K562 (cell line): ENCODE measurements around the gene SRC. TPM values are rescaled to one million over a fixed set of nuclear protein-coding genes. Genes with fewer than 3 reads are reported as not detected.

Experiments
- ATAC-seq: fragments of 200-7000 bp; cut with Tn5 transposase; 3 replicates; pipeline ENCODE4 v1.9.1; 2020; ENCODE audit warnings: moderate library complexity
- BruUV-seq: library from RNA; stranded (reverse); fragments of 400-500 nt; replicated peaks from 2 replicates; lab custom pipeline; 2021; lab: Mats Ljungman, UMichigan
- CTCF ChIA-PET: fragments of 300-600 bp; formaldehyde crosslinking; extraction: SDS; loops from one replicate; lab custom pipeline; 2021; ENCODE audit warnings: low intra/inter-chr PET ratio; lab: Yijun Ruan, JAX
- POLR2A ChIA-PET: fragments of 300-600, 350-650 bp; sonication (Branson Sonifier 250); formaldehyde crosslinking; extraction: SDS; loops from one replicate; lab custom pipeline; 2021; ENCODE audit warnings: antibody characterized with exemption, inconsistent platforms; lab: Yijun Ruan, JAX
- DNase-seq, 4 experiments: peaks; one replicate each; pipeline versions ENCODE4 v3.0.0 to v3.0.0-alpha.2; 2011 to 2018; ENCODE audit warnings: low spot score in 3 of 4, mixed read lengths in 3 of 4; ENCODE audit errors: extremely low read depth in 1 of 4
- FAIRE-seq: peaks from 2 replicates; lab custom pipeline; 2011; peaks lifted over from hg19 to GRCh38; lab: Jason Lieb, UNC
- H2AFZ ChIP-seq: 2 replicates; pipeline ENCODE4 v1.6.0; 2011; ENCODE audit warnings: low read depth, low read length, control low read depth, inconsistent platforms
- H3K27ac ChIP-seq: fragments of 200-600 bp; 3 replicates; pipeline ENCODE4 v1.8.0; 2011; ENCODE audit warnings: low read depth, mild to moderate bottlenecking, control low read depth, inconsistent platforms, low read length, moderate library complexity, mixed read lengths; ENCODE audit errors: extremely low read depth
- H3K27me3 ChIP-seq, 2 experiments: fragments of 300-600 bp in 1 of 2; 2 replicates in 1 of 2; 3 replicates in 1 of 2; pipeline versions ENCODE4 v1.6.0 to v1.8.0; 2011; ENCODE audit warnings: inconsistent platforms in 2 of 2, low read length in 2 of 2, mild to moderate bottlenecking in 1 of 2, mixed read lengths in 1 of 2, moderate library complexity in 1 of 2; ENCODE audit not compliant: control insufficient read depth in 2 of 2, insufficient read depth in 2 of 2
- H3K36me3 ChIP-seq: fragments of 300-600 bp; 3 replicates; pipeline ENCODE4 v1.8.0; 2011; ENCODE audit warnings: mild to moderate bottlenecking, low read length, inconsistent platforms; ENCODE audit not compliant: control insufficient read depth, insufficient read depth
- H3K4me1 ChIP-seq, 2 experiments: fragments of 200-600 bp in 1 of 2; replicated peaks in 1 of 2; 2 replicates in 1 of 2; 3 replicates in 1 of 2; pipeline versions ENCODE4 v1.5.1 to v1.8.0; 2011; ENCODE audit warnings: inconsistent platforms in 2 of 2, low read length in 2 of 2, mild to moderate bottlenecking in 1 of 2, mixed read lengths in 1 of 2, moderate library complexity in 1 of 2; ENCODE audit not compliant: control insufficient read depth in 2 of 2, insufficient read depth in 2 of 2
- H3K4me2 ChIP-seq: 2 replicates; pipeline ENCODE4 v1.6.1; 2011; ENCODE audit warnings: low read length, control low read depth, inconsistent platforms, mixed read lengths; ENCODE audit not compliant: insufficient read depth
- H3K4me3 ChIP-seq: fragments of 200-600 bp; sonication (generic), shearing (Covaris generic); 2 replicates; pipeline ENCODE4 v1.5.1; 2016; ENCODE audit warnings: control low read depth, inconsistent platforms
- H3K79me2 ChIP-seq: fragments of 200-600 bp; 3 replicates; pipeline ENCODE4 v1.8.0; 2011; ENCODE audit warnings: low read length, inconsistent platforms; ENCODE audit not compliant: control insufficient read depth, insufficient read depth
- H3K9ac ChIP-seq, 2 experiments: 2 replicates each; pipeline versions ENCODE4 v1.6.0 to v1.6.1; 2011; ENCODE audit warnings: low read depth in 2 of 2, low read length in 2 of 2, control low read depth in 1 of 2, inconsistent platforms in 1 of 2, mild to moderate bottlenecking in 1 of 2, mixed read lengths in 1 of 2; ENCODE audit not compliant: insufficient read depth in 1 of 2
- H3K9me1 ChIP-seq: one replicate; pipeline ENCODE4 v1.6.0; 2011; ENCODE audit warnings: inconsistent platforms, mild to moderate bottlenecking, low read length, moderate library complexity; ENCODE audit not compliant: control insufficient read depth, insufficient read depth
- H3K9me3 ChIP-seq: replicated peaks from 2 replicates; pipeline ENCODE4 v1.5.1; 2011; ENCODE audit warnings: low read depth, low read length, inconsistent platforms; ENCODE audit not compliant: control insufficient read depth, insufficient read depth
- H4K20me1 ChIP-seq: replicated peaks from 2 replicates; pipeline ENCODE4 v1.6.1; 2011; ENCODE audit warnings: low read length, inconsistent platforms, mixed read lengths; ENCODE audit not compliant: control insufficient read depth, insufficient read depth
- EP300 ChIP-seq: IDR thresholded peaks from 2 replicates; pipeline ENCODE4 v1.6.1; 2012; ENCODE audit warnings: low read length, improper control_type of control experiment
- MNT ChIP-seq, 2 experiments: fragments of 450-650 bp; conservative IDR thresholded peaks; 2 replicates each; pipeline ENCODE4 v1.6.1; 2017; ENCODE audit warnings: mild to moderate bottlenecking in 2 of 2, moderate library complexity in 2 of 2
- PHF20 ChIP-seq: fragments of 450-650 bp; IDR thresholded peaks from 2 replicates; pipeline ENCODE4 v1.6.1; 2018; ENCODE audit not compliant: partially characterized antibody
- RBM17 ChIP-seq: fragments of 200-400 bp; formaldehyde crosslinking; IDR thresholded peaks from 2 replicates; pipeline ENCODE4 v1.6.1; 2017; ENCODE audit warnings: low read depth, mild to moderate bottlenecking, low read length, borderline replicate concordance
- ZNF175 ChIP-seq: fragments of 200-800 bp; sonication (Bioruptor generic); IDR thresholded peaks from 2 replicates; pipeline ENCODE4 v1.6.1; 2016; ENCODE audit warnings: low read depth, mild to moderate bottlenecking, missing genetic modification characterization, missing compliant biosample characterization
- WGBS: fragments of 100-300 bp; shearing (Covaris generic); methylation state at CpG from one replicate; pipeline ENCODE4 v1.1.6; 2016; ENCODE audit warnings: low coverage, mixed read lengths; ENCODE audit not compliant: insufficient coverage; ENCODE audit errors: missing lambda C conversion rate; 5-methylcytosine and 5-hydroxymethylcytosine counted together
- in situ Hi-C: fragments of 300-500 bp; cut with MboI; formaldehyde crosslinking; loops from 4 replicates; pipeline ENCODE4 v1.15.0; 2018; ENCODE audit warnings: inconsistent platforms, mixed read lengths
- intact Hi-C: fragments of 100-400 bp; cut with micrococcal nuclease; formaldehyde crosslinking; loops from 2 replicates; pipeline ENCODE4 v1.14.2; 2022
- polyA plus RNA-seq, 8 experiments: library from polyadenylated mRNA; depleted of rRNA in 4 of 8; stranded (reverse) in 5 of 8; unstranded in 3 of 8; fragments of >200 nt; fragmentation: Nextera tagmentation in 2 of 8; fragmentation: Illumina TruSeq in 1 of 8; extraction: Ambion mirVana in 2 of 8; extraction: Trizol in 1 of 8; gene quantifications; 2 replicates each; pipeline versions ENCODE4 v1.2.1 to v1.2.3, GENCODE V29; 2011 to 2014; ENCODE audit warnings: inconsistent platforms in 1 of 8, missing spikeins in 1 of 8
- total RNA-seq, 7 experiments: library from RNA; depleted of rRNA in 6 of 7; stranded (reverse); fragments of >200 nt in 6 of 7; fragmentation: Illumina TruSeq in 2 of 7; extraction: Trizol in 2 of 7; gene quantifications; 2 replicates each; pipeline versions ENCODE4 v1.2.1 to v1.2.3, GENCODE V29; 2011 to 2021; ENCODE audit warnings: low replicate concordance in 1 of 7

The SRC gene
- total and polyA plus RNA-seq, 9 of the 15 experiments (the other 6 are each of a cell fraction or from before 2014, with no cell fraction given): 0.06 to 8.5 (median 3.1) TPM

GRCh38 chr20:37359331-37359730 lies 13.4 kb downstream of the SRC start:
- Histone ChIP-seq H3K27me3 (no peaks in the 10 kb centered on the region), H3K27ac (no peak overlapping the region), H3K4me1 (peaks cover 0 to 36% of the 10 kb centered on the region in 2 experiments; a peak in 2 of 5 replicates), H3K9ac (peak overlapping the region in 1 of 2 experiments; percentile 1; a peak in 2 of 4 replicates), H2AFZ (no peak overlapping the region), H3K79me2 (no peaks in the 10 kb centered on the region), H3K9me1 (no peaks in the 10 kb centered on the region), H3K4me3 (no peak overlapping the region), H4K20me1 (peaks cover 10% of the 10 kb centered on the region; the same call in 1 of the 2 replicates), H3K9me3 (no peaks in the 10 kb centered on the region), H3K36me3 (no peaks in the 10 kb centered on the region), H3K4me2 (no peak overlapping the region)
- WGBS: 40% methylated on average over 8 of the region's 9 CpGs
- DNase-seq (no peak), FAIRE-seq (no peak)
- intact Hi-C loops: no loop called here
- ChIA-PET POLR2A (interaction anchor here (0.6 to 1.0 kb wide), 3 partner anchors 11 to 496 kb away, joined by 3 to 5 read pairs (median 4); a partner anchor contains a TSS), CTCF (no interaction called here)
- in situ Hi-C loops: no loop called here
- BruUV-seq: no TSS peak
- TF ChIP-seq EP300 (no peak), RBM17 (no peak), MNT (conservative IDR thresholded peaks at IDR 0.05) (no peak), PHF20 (no peak), ZNF175 (CRISPR knock-in tag) (no peak)
- TF ChIP-seq, all 486 proteins: peak for 0
- no peak for ATAC-seq
